Measurements from ENCODE around the gene MEX3D.
"Not testable (repeated sequence)": the region's sequence is repeated elsewhere in the genome, so short reads cannot be mapped to it uniquely, and the experiment has no call there.

Gene MEX3D

GRCh38 chr19:1533510-1534150 is 34.5 kb downstream of the MEX3D start:
- no peak for TF ChIP-seq CTCF (IDR thresholded peaks at IDR 0.05; ENCODE audit: control extremely low read depth, extremely low read depth, low read depth, missing control alignments)
- ChIA-PET POLR2A (no interaction called here), CTCF (interaction anchor here (1.4 kb wide), 2 partner anchors 13 to 235 kb away, joined by 3 to 4 read pairs; no protein-coding TSS in a partner anchor)
- DNase-seq (ENCODE audit: extremely low spot score), result no peak

GRCh38 chr19:1532003-1532402 is 36.1 kb downstream of the MEX3D start:
- TF ChIP-seq CTCF (IDR thresholded peaks at IDR 0.05; ENCODE audit: control extremely low read depth, extremely low read depth, low read depth, missing control alignments), result no peak

GRCh38 chr19:1531587-1531986 is 36.5 kb downstream of the MEX3D start:
- ChIA-PET POLR2A (no interaction called here), CTCF (interaction anchor here (0.9 kb wide), 1 partner anchor 14 kb away, joined by 3 read pairs; no protein-coding TSS in a partner anchor)
- TF ChIP-seq CTCF (IDR thresholded peaks at IDR 0.05; ENCODE audit: control extremely low read depth, extremely low read depth, low read depth, missing control alignments), result no peak
- DNase-seq (ENCODE audit: extremely low spot score), result no peak

More at GRCh38 chr19:1532003-1532402, 36.1 kb downstream of the MEX3D start:
- DNase-seq (ENCODE audit: extremely low spot score), result no peak
- POLR2A ChIA-PET, result no interaction called here
- CTCF ChIA-PET, result no interaction called here

GRCh38 chr19:1530856-1531255 is 37.3 kb downstream of the MEX3D start:
- CTCF ChIA-PET, result interaction anchor here (0.9 kb wide), 1 partner anchor 15 kb away, joined by 3 read pairs; no protein-coding TSS in a partner anchor
- POLR2A ChIA-PET; DNase-seq (ENCODE audit: extremely low spot score): not testable (repeated sequence)

GRCh38 chr19:1529430-1529816 is 38.7 kb downstream of the MEX3D start:
- POLR2A ChIA-PET, result no interaction called here
- TF ChIP-seq CTCF (IDR thresholded peaks at IDR 0.05; ENCODE audit: control extremely low read depth, extremely low read depth, low read depth, missing control alignments), result no peak
- no peak for DNase-seq (ENCODE audit: extremely low spot score)
- CTCF ChIA-PET, result no interaction called here

GRCh38 chr19:1528596-1529429 is 39.3 kb downstream of the MEX3D start:
- POLR2A ChIA-PET, result no interaction called here
- CTCF ChIA-PET, result no interaction called here
- no peak for TF ChIP-seq CTCF (IDR thresholded peaks at IDR 0.05; ENCODE audit: control extremely low read depth, extremely low read depth, low read depth, missing control alignments)
- DNase-seq (ENCODE audit: extremely low spot score), result no peak

Measured in GM10248 (cell line).